B cell (primary cell): ENCODE data around the gene STK4. TPM values are rescaled to one million over a fixed set of nuclear protein-coding genes. Genes with fewer than 3 reads are reported as not detected.

ENCODE experiments used
- ATAC-seq: fragments of 200-7000 bp; cut with Tn5 transposase; one replicate; pipeline ENCODE4 v1.10.0; 2021; ENCODE audit warnings: low read depth, mild to moderate bottlenecking, moderate number of reproducible peaks, moderate library complexity
- CTCF ChIA-PET: fragments of 350-600 bp; sonication (Branson Sonifier 250); formaldehyde crosslinking; loops from one replicate; lab custom pipeline; 2021; ENCODE audit warnings: antibody characterized with exemption, inconsistent platforms; lab: Charles Lee
- POLR2A ChIA-PET: fragments of 350-600 bp; sonication (Branson Sonifier 250); formaldehyde crosslinking; loops from one replicate; lab custom pipeline; 2021; ENCODE audit warnings: antibody characterized with exemption; lab: Charles Lee
- DNase-seq: peaks from one replicate; pipeline ENCODE4 v3.0.0; 2013
- H2AFZ ChIP-seq: 2 replicates; pipeline ENCODE4 v1.6.1; 2012; ENCODE audit warnings: mild to moderate bottlenecking, low read depth, low read length; ENCODE audit not compliant: insufficient read depth, poor library complexity, severe bottlenecking
- H3K27ac ChIP-seq, 2 donors: 1 replicate in 1 of 2; 2 replicates in 1 of 2; pipeline ENCODE4 v1.5.1; 2012 to 2013; ENCODE audit warnings: low read length in 2 of 2, mild to moderate bottlenecking in 2 of 2, moderate library complexity in 1 of 2
- H3K27me3 ChIP-seq, 4 experiments: fragments of 200-600 bp in 1 of 4; sonication (generic) in 1 of 4; replicated peaks in 1 of 4; 1 replicate in 2 of 4; 2 replicates in 2 of 4; pipeline versions ENCODE4 v1.6.1 to v1.7.0; 2013 to 2016; ENCODE audit warnings: low read length in 3 of 4, mild to moderate bottlenecking in 2 of 4, mixed read lengths in 1 of 4, moderate library complexity in 1 of 4; ENCODE audit not compliant: insufficient read depth in 4 of 4, control insufficient read depth in 3 of 4; ENCODE audit errors: control extremely low read depth in 1 of 4
- H3K36me3 ChIP-seq, 2 experiments: replicated peaks in 1 of 2; 1 replicate in 1 of 2; 2 replicates in 1 of 2; pipeline versions ENCODE4 v1.6.1 to v1.7.1; 2013; ENCODE audit warnings: low read length in 1 of 2; ENCODE audit not compliant: insufficient read depth in 2 of 2, control insufficient read depth in 1 of 2; ENCODE audit errors: control extremely low read depth in 1 of 2, extremely low read depth in 1 of 2
- H3K4me1 ChIP-seq, 2 donors: fragments of 200-600 bp in 1 of 2; sonication (generic) in 1 of 2; 1 replicate in 1 of 2; 2 replicates in 1 of 2; pipeline versions ENCODE4 v1.5.1 to v1.6.1; 2013 to 2017; ENCODE audit warnings: low read length in 2 of 2; ENCODE audit not compliant: control insufficient read depth in 2 of 2, insufficient read depth in 2 of 2
- H3K4me2 ChIP-seq: replicated peaks from 2 replicates; pipeline ENCODE3; 2012; ENCODE audit warnings: mild to moderate bottlenecking, low read depth, low read length; ENCODE audit not compliant: poor library complexity, severe bottlenecking
- H3K4me3 ChIP-seq, 5 experiments: fragments of 200-600 bp in 1 of 5; sonication (generic) in 1 of 5; 1 replicate in 3 of 5; 2 replicates in 2 of 5; pipeline versions ENCODE4 v1.5.1 to v1.7.0; 2011 to 2016; ENCODE audit warnings: low read length in 4 of 5, mild to moderate bottlenecking in 4 of 5, low read depth in 2 of 5, control low read depth in 1 of 5, moderate library complexity in 1 of 5; ENCODE audit not compliant: insufficient read depth in 1 of 5; ENCODE audit errors: control extremely low read depth in 1 of 5, extremely low read depth in 1 of 5
- H3K79me2 ChIP-seq: fragments of 200-600 bp; sonication (generic); one replicate; pipeline ENCODE4 v1.6.0; 2016; ENCODE audit warnings: low read length; ENCODE audit not compliant: control insufficient read depth, insufficient read depth
- H3K9ac ChIP-seq: fragments of 200-600 bp; sonication (generic); 2 replicates; pipeline ENCODE4 v1.6.1; 2017; ENCODE audit warnings: mild to moderate bottlenecking, low read length, moderate library complexity
- H3K9me3 ChIP-seq, 3 donors: one replicate each; pipeline versions ENCODE4 v1.6.1 to v1.7.1; 2013; ENCODE audit warnings: low read length in 2 of 3; ENCODE audit not compliant: control insufficient read depth in 2 of 3, insufficient read depth in 1 of 3; ENCODE audit errors: control extremely low read depth in 1 of 3
- H4K20me1 ChIP-seq: 2 replicates; pipeline ENCODE4 v1.6.0; 2012; ENCODE audit warnings: mild to moderate bottlenecking, low read length; ENCODE audit not compliant: insufficient read depth, control insufficient read depth, poor library complexity, severe bottlenecking
- H3K27ac Mint-ChIP-seq: one replicate; pipeline ENCODE4 v1.8.0; 2021; ENCODE audit warnings: mixed read lengths
- H3K27me3 Mint-ChIP-seq: one replicate; pipeline ENCODE4 v1.8.0; 2021; ENCODE audit warnings: mixed read lengths
- H3K4me1 Mint-ChIP-seq: one replicate; pipeline ENCODE4 v1.8.0; 2021; ENCODE audit warnings: mixed read lengths
- H3K4me3 Mint-ChIP-seq: one replicate; pipeline ENCODE4 v1.8.0; 2021; ENCODE audit warnings: mixed read lengths
- H3K9me3 Mint-ChIP-seq: one replicate; pipeline ENCODE4 v1.8.0; 2022; ENCODE audit warnings: mixed read lengths; ENCODE audit not compliant: insufficient read depth
- CTCF ChIP-seq: fragments of 200-600 bp; IDR thresholded peaks from one replicate; pipeline ENCODE4 v1.8.0; 2022; ENCODE audit warnings: antibody characterized with exemption, mild to moderate bottlenecking
- EZH2 ChIP-seq: IDR thresholded peaks from 2 replicates; pipeline ENCODE4 v1.6.1; 2012; ENCODE audit warnings: borderline replicate concordance, low read depth, mild to moderate bottlenecking, moderate library complexity, low read length; ENCODE audit not compliant: insufficient read depth, poor library complexity, severe bottlenecking
- WGBS: methylation state at CpG from one replicate; pipeline ENCODE4 v1.1.5; 2013; ENCODE audit warnings: missing lambda C conversion rate; ENCODE audit not compliant: insufficient coverage; 5-methylcytosine and 5-hydroxymethylcytosine counted together
- intact Hi-C: fragments of 100-400 bp; cut with micrococcal nuclease; formaldehyde crosslinking; loops from one replicate; pipeline ENCODE4 v1.10.0; 2022
- polyA plus RNA-seq: library from polyadenylated mRNA; depleted of rRNA; stranded (reverse); fragments of >200 nt; gene quantifications from 2 replicates; pipeline ENCODE4 v1.2.3, GENCODE V29; 2012
- total RNA-seq, 2 donors: library from RNA; stranded (reverse); fragments of 120-200 nt in 1 of 2; gene quantifications; 1 replicate in 1 of 2; 2 replicates in 1 of 2; pipeline versions ENCODE4 v1.2.3 to v1.2.4, GENCODE V29; 2013 to 2022

Gene STK4
- total and polyA plus RNA-seq, 2 donors (not counting 1 experiment from before 2014, with no cell fraction given): 38.9 to 324 TPM

- H3K79me2 ChIP-seq: peaks cover 71% of the 10 kb centered on the region
- H2AFZ ChIP-seq: no peak overlapping the region
- no peak overlapping the region for H3K4me2 ChIP-seq
- no peaks in the 10 kb centered on the region for H3K9me3 ChIP-seq
- ChIA-PET POLR2A (interaction anchor here (5.6 kb wide), 1 partner anchor 15 kb away, joined by 43 read pairs; no protein-coding TSS in a partner anchor), CTCF (no interaction called here)
- Mint-ChIP-seq H3K27ac (peak overlapping the region; percentile 22), H3K27me3 (no peaks in the 10 kb centered on the region), H3K9me3 (no peaks in the 10 kb centered on the region), H3K4me1 (peaks cover 46% of the 10 kb centered on the region), H3K4me3 (no peak overlapping the region)
- ATAC-seq (no peak), DNase-seq (peak; percentile 30)
- peaks cover 41 to 59% of the 10 kb centered on the region in 2 donors for H3K4me1 ChIP-seq
- no peak for TF ChIP-seq EZH2
- TF ChIP-seq CTCF: no peak
- H3K36me3 ChIP-seq: peaks cover under 1% of the 10 kb centered on the region in 2 experiments
- H4K20me1 ChIP-seq: peaks cover 15% of the 10 kb centered on the region
- H3K9ac ChIP-seq: no peak overlapping the region
- intact Hi-C loops: loop anchor here (5.0 to 10.0 kb wide), 2 partner anchors 379 to 454 kb away; partner anchors contain the start of genes PIGT and PKIG
- H3K27ac ChIP-seq: no peak overlapping the region
- H3K27me3 ChIP-seq: no peaks in the 10 kb centered on the region
- WGBS: 64% methylated on average over 3 of the region's 4 CpGs
- no peak overlapping the region for H3K4me3 ChIP-seq
Measured at GRCh38 chr20:44963325-44964215, 2.7 kb upstream of the STK4 start.
